HPDE6-E6E7 (cell line): ENCODE measurements around the gene ASPRV1.
A peak's percentile ranks its signal among the peaks of the same experiment; 100 is the strongest.
"Not testable (repeated sequence)": the region's sequence is repeated elsewhere in the genome, so short reads cannot be mapped to it uniquely, and the experiment has no call there.

Experiments
- DNase-seq: peaks from one replicate; pipeline ENCODE4 v3.0.0; 2011; ENCODE audit warnings: missing footprints; ENCODE audit errors: extremely low spot score

Gene ASPRV1

GRCh38 chr2:69961496-69961895 is at the start of gene ASPRV1:
Gene ASPRV1, minus strand, starts transcription at chr2:69961631. Its CDS starts 195 bp downstream, at chr2:69961436.
- DNase-seq = no peak

- no peak for DNase-seq
Observed at GRCh38 chr2:70010576-70011111, 49.2 kb upstream of the ASPRV1 start.

GRCh38 chr2:70009762-70010575 is 48.5 kb upstream of the ASPRV1 start:
- no peak for DNase-seq

- DNase-seq = no peak
Observed at GRCh38 chr2:70008290-70008689, 46.9 kb upstream of the ASPRV1 start.

- DNase-seq = no peak
Observed at GRCh38 chr2:70007151-70007550, 45.7 kb upstream of the ASPRV1 start.

GRCh38 chr2:70006447-70006784 is 45.0 kb upstream of the ASPRV1 start:
- DNase-seq = no peak

- DNase-seq = no peak
Observed at GRCh38 chr2:70005752-70006446, 44.5 kb upstream of the ASPRV1 start.

GRCh38 chr2:70005216-70005615 is 43.8 kb upstream of the ASPRV1 start:
- DNase-seq = no peak

GRCh38 chr2:70003093-70003830 is 41.8 kb upstream of the ASPRV1 start:
- no peak for DNase-seq

GRCh38 chr2:70002241-70002899 is 40.9 kb upstream of the ASPRV1 start:
- DNase-seq = no peak

GRCh38 chr2:70000529-70000928 is 39.1 kb upstream of the ASPRV1 start:
- DNase-seq = not testable (repeated sequence)

- no peak for DNase-seq
Observed at GRCh38 chr2:69998761-69999160, 37.3 kb upstream of the ASPRV1 start.

GRCh38 chr2:69997015-69997830 is 35.8 kb upstream of the ASPRV1 start:
- DNase-seq = peak; percentile 75

GRCh38 chr2:69995511-69995910 is 34.1 kb upstream of the ASPRV1 start:
- no peak for DNase-seq

GRCh38 chr2:69994166-69994565 is 32.7 kb upstream of the ASPRV1 start:
- no peak for DNase-seq

- DNase-seq = no peak
Observed at GRCh38 chr2:69993708-69994107, 32.3 kb upstream of the ASPRV1 start.

GRCh38 chr2:69993048-69993565 is 31.7 kb upstream of the ASPRV1 start:
- DNase-seq = no peak

- no peak for DNase-seq
Observed at GRCh38 chr2:69992310-69993047, 31.0 kb upstream of the ASPRV1 start.

GRCh38 chr2:69989441-69990105 is 28.1 kb upstream of the ASPRV1 start:
- no peak for DNase-seq
